Heart left ventricle (tissue), 13 donors: ENCODE data around the gene USP13.

Source experiments
- POLR2A ChIP-seq, 2 donors: fragments of 450-650 bp; IDR thresholded peaks; one replicate each; pipeline ENCODE4 v1.6.1; 2017; ENCODE audit warnings: antibody characterized with exemption in 2 of 2, mild to moderate bottlenecking in 2 of 2, moderate library complexity in 2 of 2
- TF ChIP-seq, protein P1 (sequence below), 12 donors: fragments of 200-600 bp; sonication (generic) in 4 of 12; IDR thresholded peaks; one replicate each; pipeline versions ENCODE4 v1.5.0 to v1.8.0; 2018 to 2022; ENCODE audit warnings: antibody characterized with exemption in 12 of 12, mild to moderate bottlenecking in 5 of 12
- donor health status: ischemic (EF 13 %, LVEDD 7.1; RV severe dilation, severe dysfunction).
- donor health status: DM: no; HTN: yes; CAD: no.
- donor health status: DM: no; HTN: no; CAD: no.
- donor health status: ischemic (EF 25% LVEDD 6.9; RV normal size, moderate dysfunction).
- donor health status: ischemic (EF 25% LVEDD 5.7; RV mildly dilated, moderate dysfunction).
- donor health status: ischemic (EF 35%, LVEDD 5.7; RV mildly dilated, moderate dysfunction).
- donor health status: nonischemic (EF 11% LVEDD 7.7; RV severe dilation, severe dysfunction).
- donor health status: DM: yes; HTN: yes; CAD: no.
- donor health status: PGD.
- donor health status: ischemic (EF 29% LVEDD 5.4; RV normal size, mild dysfunction).
- donor health status: nonischemic (EF 23%, LVEDD 6.1; RV moderate dilation, normal function).

DNA sequence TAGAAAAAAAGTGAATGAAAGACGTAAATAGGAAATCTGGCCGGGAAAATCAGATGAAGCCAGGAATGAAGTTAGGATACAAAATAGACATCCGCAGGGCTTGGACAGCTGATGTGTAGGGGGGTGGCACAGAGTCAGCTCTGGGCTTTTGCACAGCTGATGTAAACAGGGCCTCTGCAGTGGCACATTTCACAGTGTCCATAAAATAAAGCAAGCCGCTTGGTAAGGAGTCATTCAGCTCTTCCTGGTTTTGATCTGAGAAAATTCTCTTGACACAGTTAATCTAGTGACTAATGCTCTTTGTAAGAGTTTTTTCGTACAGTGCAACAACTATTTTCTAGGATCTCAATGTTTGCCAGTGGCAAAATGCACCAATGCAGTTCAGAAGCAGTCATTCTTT lies 153.3 kb downstream of the USP13 start:
- TF ChIP-seq, protein P1, sequence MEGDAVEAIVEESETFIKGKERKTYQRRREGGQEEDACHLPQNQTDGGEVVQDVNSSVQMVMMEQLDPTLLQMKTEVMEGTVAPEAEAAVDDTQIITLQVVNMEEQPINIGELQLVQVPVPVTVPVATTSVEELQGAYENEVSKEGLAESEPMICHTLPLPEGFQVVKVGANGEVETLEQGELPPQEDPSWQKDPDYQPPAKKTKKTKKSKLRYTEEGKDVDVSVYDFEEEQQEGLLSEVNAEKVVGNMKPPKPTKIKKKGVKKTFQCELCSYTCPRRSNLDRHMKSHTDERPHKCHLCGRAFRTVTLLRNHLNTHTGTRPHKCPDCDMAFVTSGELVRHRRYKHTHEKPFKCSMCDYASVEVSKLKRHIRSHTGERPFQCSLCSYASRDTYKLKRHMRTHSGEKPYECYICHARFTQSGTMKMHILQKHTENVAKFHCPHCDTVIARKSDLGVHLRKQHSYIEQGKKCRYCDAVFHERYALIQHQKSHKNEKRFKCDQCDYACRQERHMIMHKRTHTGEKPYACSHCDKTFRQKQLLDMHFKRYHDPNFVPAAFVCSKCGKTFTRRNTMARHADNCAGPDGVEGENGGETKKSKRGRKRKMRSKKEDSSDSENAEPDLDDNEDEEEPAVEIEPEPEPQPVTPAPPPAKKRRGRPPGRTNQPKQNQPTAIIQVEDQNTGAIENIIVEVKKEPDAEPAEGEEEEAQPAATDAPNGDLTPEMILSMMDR (IDR thresholded peaks at IDR 0.05) = no peak
- no peak for TF ChIP-seq POLR2A (IDR thresholded peaks at IDR 0.05)
